Keratinocyte (primary cell): ENCODE data around the gene TOX2. TPM values are rescaled to one million over a fixed set of nuclear protein-coding genes. Genes with fewer than 3 reads are reported as not detected.
A peak's percentile ranks its signal among the peaks of the same experiment; 100 is the strongest.

Experiments
- DNase-seq: peaks from one replicate; pipeline ENCODE4 v3.0.0-alpha.2; 2011; ENCODE audit warnings: low read depth, missing footprints, low spot score
- FAIRE-seq: peaks from 2 replicates; lab custom pipeline; 2011; peaks lifted over from hg19 to GRCh38; lab: Jason Lieb, UNC
- H2AFZ ChIP-seq: 2 replicates; pipeline ENCODE4 v1.6.0; 2012; ENCODE audit warnings: low read length, control low read depth, inconsistent platforms; ENCODE audit not compliant: control insufficient read depth
- H3K27ac ChIP-seq: 2 replicates; pipeline ENCODE4 v1.5.1; 2011; ENCODE audit warnings: low read length; ENCODE audit not compliant: control insufficient read depth, insufficient read depth
- H3K27me3 ChIP-seq: 3 replicates; pipeline ENCODE4 v1.6.0; 2011; ENCODE audit warnings: low read length; ENCODE audit not compliant: control insufficient read depth, insufficient read depth; ENCODE audit errors: extremely low read depth
- H3K36me3 ChIP-seq, 2 experiments: 2 replicates in 1 of 2; 3 replicates in 1 of 2; pipeline ENCODE4 v1.5.1; 2011; ENCODE audit warnings: low read length in 2 of 2, mild to moderate bottlenecking in 1 of 2; ENCODE audit not compliant: control insufficient read depth in 2 of 2, insufficient read depth in 2 of 2; ENCODE audit errors: extremely low read depth in 1 of 2
- H3K4me1 ChIP-seq: 3 replicates; pipeline ENCODE4 v1.5.1; 2011; ENCODE audit warnings: low read length; ENCODE audit not compliant: control insufficient read depth, insufficient read depth; ENCODE audit errors: extremely low read depth
- H3K4me2 ChIP-seq: 3 replicates; pipeline ENCODE4 v1.6.0; 2011; ENCODE audit warnings: low read depth, low read length; ENCODE audit not compliant: control insufficient read depth, insufficient read depth; ENCODE audit errors: extremely low read depth
- H3K4me3 ChIP-seq, 3 experiments: fragments of 200-600 bp in 1 of 3; sonication (generic) in 1 of 3; 2 replicates in 2 of 3; 3 replicates in 1 of 3; pipeline ENCODE4 v1.5.1; 2011 to 2016; ENCODE audit warnings: low read length in 3 of 3, mild to moderate bottlenecking in 3 of 3, control low read depth in 2 of 3, inconsistent platforms in 1 of 3, low read depth in 1 of 3, mixed read lengths in 1 of 3, mixed run types in 1 of 3, moderate library complexity in 1 of 3; ENCODE audit not compliant: control insufficient read depth in 2 of 3, insufficient read depth in 2 of 3; ENCODE audit errors: extremely low read depth in 1 of 3
- H3K79me2 ChIP-seq: 2 replicates; pipeline ENCODE4 v1.6.0; 2012; ENCODE audit warnings: low read length; ENCODE audit not compliant: control insufficient read depth, insufficient read depth
- H3K9ac ChIP-seq: 3 replicates; pipeline ENCODE4 v1.6.0; 2011; ENCODE audit warnings: low read length; ENCODE audit not compliant: control insufficient read depth, insufficient read depth; ENCODE audit errors: extremely low read depth
- H3K9me1 ChIP-seq: 3 replicates; pipeline ENCODE4 v1.6.0; 2011; ENCODE audit warnings: low read length; ENCODE audit not compliant: control insufficient read depth, insufficient read depth; ENCODE audit errors: extremely low read depth
- H3K9me3 ChIP-seq: 2 replicates; pipeline ENCODE4 v1.5.1; 2012; ENCODE audit warnings: low read depth, low read length; ENCODE audit not compliant: control insufficient read depth
- H4K20me1 ChIP-seq: 3 replicates; pipeline ENCODE4 v1.6.0; 2011; ENCODE audit warnings: low read length; ENCODE audit not compliant: control insufficient read depth, insufficient read depth; ENCODE audit errors: extremely low read depth
- CTCF ChIP-seq, 3 experiments: IDR thresholded peaks in 1 of 3; conservative IDR thresholded peaks in 1 of 3; optimal IDR thresholded peaks in 1 of 3; 2 replicates in 2 of 3; 3 replicates in 1 of 3; pipeline versions ENCODE3 to v1.5.1; 2011; ENCODE audit warnings: low read length in 3 of 3, mild to moderate bottlenecking in 3 of 3, moderate library complexity in 2 of 3, control low read depth in 1 of 3, inconsistent platforms in 1 of 3; ENCODE audit not compliant: insufficient read depth in 2 of 3; ENCODE audit errors: extremely low read depth in 1 of 3
- EZH2 ChIP-seq: IDR thresholded peaks from one replicate; pipeline ENCODE4 v1.6.1; 2012; ENCODE audit warnings: inconsistent platforms, mild to moderate bottlenecking, low read length, moderate library complexity
- dilution Hi-C: fragments of 300-500 bp; cut with MboI; formaldehyde crosslinking; loops from one replicate; pipeline ENCODE4 v1.7.0; 2020; ENCODE audit warnings: low sequenced_read_pairs; ENCODE audit not compliant: extremely low pct_ligation_motif_present
- polyA plus RNA-seq, 5 experiments: library from polyadenylated mRNA; depleted of rRNA in 3 of 5; stranded (reverse) in 3 of 5; stranded (forward) in 1 of 5; unstranded in 1 of 5; fragments of >200 nt; gene quantifications; 1 replicate in 1 of 5; 2 replicates in 3 of 5; 3 replicates in 1 of 5; pipeline versions ENCODE4 v1.2.1 to v1.2.3, GENCODE V29; 2011 to 2012; ENCODE audit warnings: missing spikeins in 2 of 5, low read depth in 1 of 5, low replicate concordance in 1 of 5

The TOX2 gene
- polyA plus RNA-seq, 1 donor (not counting 4 experiments of a cell fraction or from before 2014, with no cell fraction given): 0.20 TPM

- peak; percentile 87 for DNase-seq
- Histone ChIP-seq H3K4me1 (peaks cover 42% of the 10 kb centered on the region), H3K4me2 (peak overlapping the region; percentile 65), H3K79me2 (no peaks in the 10 kb centered on the region), H3K27ac (peak overlapping the region; percentile 17), H3K36me3 (no peaks in the 10 kb centered on the region), H3K27me3 (peaks cover 7% of the 10 kb centered on the region), H3K9ac (no peak overlapping the region), H3K9me3 (no peaks in the 10 kb centered on the region), H4K20me1 (no peaks in the 10 kb centered on the region), H3K4me3 (no peak overlapping the region), H2AFZ (no peak overlapping the region), H3K9me1 (no peaks in the 10 kb centered on the region)
- FAIRE-seq: peak; percentile 93
- TF ChIP-seq EZH2: no peak
- TF ChIP-seq CTCF (optimal IDR thresholded peaks at IDR 0.05 in 1 of 3, IDR thresholded peaks at IDR 0.05 in 1 of 3, conservative IDR thresholded peaks at IDR 0.05 in 1 of 3; ENCODE audit: extremely low read depth in 1 of 3, insufficient read depth in 2 of 3, low read length in 3 of 3): no peak
- dilution Hi-C loops: no loop called here
Measured at GRCh38 chr20:43938932-43939761, 24.5 kb downstream of the TOX2 start.

- Histone ChIP-seq H3K4me2 (peak overlapping the region; percentile 65), H3K4me1 (peaks cover 42% of the 10 kb centered on the region), H3K4me3 (no peak overlapping the region), H4K20me1 (no peaks in the 10 kb centered on the region), H3K36me3 (no peaks in the 10 kb centered on the region), H3K79me2 (no peaks in the 10 kb centered on the region), H2AFZ (no peak overlapping the region), H3K27me3 (peaks cover 1% of the 10 kb centered on the region), H3K9me1 (no peaks in the 10 kb centered on the region), H3K9ac (no peak overlapping the region), H3K9me3 (no peaks in the 10 kb centered on the region), H3K27ac (peak overlapping the region; percentile 17)
- dilution Hi-C loops: no loop called here
- FAIRE-seq: no peak
- no peak for DNase-seq
- TF ChIP-seq CTCF (optimal IDR thresholded peaks at IDR 0.05 in 1 of 3, IDR thresholded peaks at IDR 0.05 in 1 of 3, conservative IDR thresholded peaks at IDR 0.05 in 1 of 3; ENCODE audit: extremely low read depth in 1 of 3, insufficient read depth in 2 of 3, low read length in 3 of 3) (no peak), EZH2 (no peak)
Measured at GRCh38 chr20:43939762-43940121, 25.1 kb downstream of the TOX2 start.
